KOPT-K1 (cell line): Measurements from ENCODE around the gene EPB42.
"Not testable (repeated sequence)": the region's sequence is repeated elsewhere in the genome, so short reads cannot be mapped to it uniquely, and the experiment has no call there.

ENCODE experiments used
- H3K27ac ChIP-seq: fragments of 200-600 bp; sonication (generic); 2 replicates; pipeline ENCODE4 v1.5.1; 2016; ENCODE audit warnings: antibody characterized with exemption, mild to moderate bottlenecking, low read depth, low read length; ENCODE audit not compliant: poor library complexity, severe bottlenecking
- H3K36me3 ChIP-seq: fragments of 200-600 bp; sonication (generic); 2 replicates; pipeline ENCODE4 v1.5.1; 2017; ENCODE audit warnings: antibody characterized with exemption, mild to moderate bottlenecking, low read length, moderate library complexity; ENCODE audit not compliant: insufficient read depth
- H3K9me3 ChIP-seq: fragments of 200-600 bp; sonication (generic); 2 replicates; pipeline ENCODE4 v1.5.1; 2017; ENCODE audit warnings: antibody characterized with exemption, low read length, mild to moderate bottlenecking; ENCODE audit not compliant: insufficient read depth, poor library complexity, severe bottlenecking

EPB42 gene

DNA sequence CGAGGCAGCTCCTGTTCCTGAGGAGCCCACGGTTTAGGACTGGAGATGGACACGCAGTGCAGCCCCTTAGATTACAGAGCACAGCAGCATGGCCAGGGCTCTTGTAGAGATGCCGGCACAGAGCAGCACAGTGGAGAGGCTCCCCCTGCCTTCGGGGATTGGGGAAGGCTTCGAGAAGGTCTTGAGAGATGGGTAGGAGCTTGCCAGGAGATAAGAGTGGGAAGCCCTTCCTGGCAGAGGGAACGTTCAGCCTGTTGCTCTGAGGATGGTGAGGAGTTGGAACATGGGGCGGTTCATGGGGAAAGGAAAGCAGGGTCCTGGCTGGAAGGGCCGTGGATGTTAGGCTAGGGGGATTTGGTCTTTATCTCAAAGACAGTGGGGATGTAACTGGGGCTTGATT lies 10.0 kb downstream of the EPB42 start:
- no peaks in the 10 kb centered on the region for H3K36me3 ChIP-seq
- no peak overlapping the region for H3K27ac ChIP-seq
- no peaks in the 10 kb centered on the region for H3K9me3 ChIP-seq

DNA sequence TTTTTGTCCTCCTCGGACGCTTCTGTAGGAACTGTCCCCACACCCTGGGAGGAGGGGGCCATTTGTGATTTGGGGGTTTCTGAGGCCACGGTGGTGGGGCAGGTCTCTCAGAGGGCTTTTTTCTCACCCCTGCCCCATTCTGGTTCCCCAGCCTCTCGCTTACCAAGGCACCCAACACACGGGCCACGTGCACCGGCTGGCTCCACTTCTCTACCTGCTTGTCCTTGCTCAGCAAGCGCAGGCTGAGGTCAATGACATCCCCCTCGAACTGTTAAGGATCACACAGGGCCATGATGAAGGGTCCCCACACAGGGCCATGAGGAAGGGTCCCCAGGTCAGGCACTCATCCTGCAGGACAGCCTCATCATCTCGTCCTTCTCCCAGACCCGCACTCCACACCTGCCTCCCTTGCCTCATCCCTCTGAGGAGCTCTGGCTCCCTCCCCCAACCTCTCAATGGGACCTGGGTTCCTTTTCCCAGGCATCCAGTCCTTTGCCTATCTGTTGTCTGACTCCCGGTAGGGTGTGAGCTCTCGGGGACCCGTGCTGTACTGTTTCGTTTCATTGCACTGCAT lies 10.6 kb downstream of the EPB42 start:
- H3K9me3 ChIP-seq, result no peaks in the 10 kb centered on the region
- H3K36me3 ChIP-seq, result no peaks in the 10 kb centered on the region
- H3K27ac ChIP-seq, result no peak overlapping the region

DNA sequence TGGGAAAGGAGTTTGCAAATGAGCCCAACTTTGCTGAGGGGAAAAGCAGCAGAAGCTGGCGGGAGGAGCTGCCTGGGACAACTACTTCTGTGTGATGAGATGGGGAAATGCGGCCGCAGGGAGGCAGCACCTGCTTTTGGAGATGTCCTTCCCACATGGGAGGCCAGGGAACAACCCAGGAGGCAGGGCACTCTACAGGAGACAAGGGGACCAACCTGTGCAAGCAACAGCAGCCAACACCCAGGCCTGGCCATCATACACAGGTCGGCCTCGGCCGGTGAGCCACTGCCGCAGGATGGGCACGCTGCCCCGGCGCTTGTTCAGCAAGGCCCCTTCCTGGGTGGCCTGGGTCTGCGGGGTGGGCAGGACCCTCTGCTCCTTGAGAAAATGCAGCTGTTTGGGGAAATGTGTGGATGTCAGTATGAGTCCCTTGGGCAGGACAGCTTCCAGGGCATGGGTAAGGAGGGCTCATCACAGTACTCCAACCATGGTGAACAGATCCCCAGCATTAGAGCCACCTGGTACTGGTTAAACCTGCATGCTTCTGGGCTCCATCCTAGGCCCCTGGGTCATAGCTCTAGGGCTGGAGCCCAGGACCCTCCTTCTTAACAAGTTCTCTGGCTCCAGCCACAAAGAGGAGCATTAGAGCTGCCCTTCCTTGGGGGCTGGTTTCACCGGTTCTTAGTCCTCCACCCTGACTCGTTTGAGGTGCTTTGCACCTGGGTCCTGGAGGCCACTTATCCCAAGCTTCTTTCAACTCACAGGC lies 11.6 kb downstream of the EPB42 start:
- H3K36me3 ChIP-seq, result no peaks in the 10 kb centered on the region
- no peak overlapping the region for H3K27ac ChIP-seq
- no peaks in the 10 kb centered on the region for H3K9me3 ChIP-seq

DNA sequence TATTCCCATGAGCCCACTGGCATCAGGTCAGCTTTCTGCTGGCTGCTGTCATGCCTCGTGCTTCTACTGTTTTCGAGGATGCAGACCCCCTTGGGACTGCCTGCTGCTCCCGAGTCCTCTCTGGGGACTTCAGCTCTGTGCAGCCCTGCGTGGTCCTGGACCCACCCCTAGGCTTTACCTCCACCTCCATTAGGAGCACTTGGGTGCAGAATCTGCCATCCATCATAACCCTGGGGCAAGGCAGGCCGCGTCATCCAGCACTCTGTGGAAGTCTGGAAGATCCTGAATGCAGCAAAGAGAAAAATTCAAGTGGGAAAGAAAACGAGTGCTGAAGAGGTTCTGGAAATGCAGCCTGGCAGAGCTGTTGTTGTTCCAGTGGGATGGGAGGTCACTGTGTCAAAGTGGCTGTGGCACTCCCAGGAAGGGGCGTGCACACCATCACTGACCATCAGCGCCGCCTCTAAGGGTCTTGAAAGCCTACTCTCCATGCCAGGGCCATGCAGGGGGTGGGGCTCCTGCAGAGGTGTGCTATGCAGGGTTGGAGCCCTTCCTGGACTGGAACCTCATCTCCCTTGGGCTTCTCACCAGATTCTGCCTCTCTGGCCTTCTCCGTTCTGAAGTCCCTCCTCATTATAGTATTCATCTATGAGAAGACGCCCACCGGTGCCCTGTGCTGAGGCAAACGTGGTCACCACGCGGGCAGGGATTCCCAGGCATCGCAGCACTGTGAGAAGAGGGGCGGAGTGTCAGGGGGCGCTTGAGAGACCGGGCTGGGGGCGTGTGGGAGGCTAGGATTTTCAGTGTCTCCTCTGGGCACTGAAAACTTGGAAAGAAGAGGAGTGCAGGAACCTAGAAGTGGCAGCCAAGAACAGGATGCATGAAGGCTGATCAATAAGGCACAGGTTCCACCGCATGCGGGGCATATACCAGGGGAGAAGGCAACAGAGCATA lies 12.5 kb downstream of the EPB42 start:
- H3K9me3 ChIP-seq, result no peaks in the 10 kb centered on the region
- no peak overlapping the region for H3K27ac ChIP-seq

DNA sequence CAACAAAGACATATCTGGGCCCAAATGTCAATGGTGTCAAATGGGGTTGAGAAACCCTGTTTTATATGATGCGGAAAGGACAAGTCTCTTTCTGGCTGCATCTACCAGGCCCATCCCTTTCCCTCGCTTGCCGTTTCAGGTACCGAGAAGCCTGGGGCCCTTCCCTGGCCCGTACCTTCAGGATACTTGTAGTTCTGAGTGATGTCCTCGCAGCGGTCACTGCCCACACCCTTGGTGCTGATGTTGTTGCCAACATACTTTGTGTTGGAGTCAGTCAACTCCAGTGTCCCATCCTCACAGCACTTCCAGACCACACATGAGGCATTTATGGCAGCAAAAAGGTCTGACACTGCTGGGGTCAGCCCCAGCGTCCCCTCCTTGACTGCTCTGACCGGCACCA lies 13.8 kb downstream of the EPB42 start:
- Histone ChIP-seq H3K36me3 (no peaks in the 10 kb centered on the region), H3K9me3 (no peaks in the 10 kb centered on the region)

More for the DNA sequence above, 12.5 kb downstream of the EPB42 start:
- no peaks in the 10 kb centered on the region for H3K36me3 ChIP-seq

DNA sequence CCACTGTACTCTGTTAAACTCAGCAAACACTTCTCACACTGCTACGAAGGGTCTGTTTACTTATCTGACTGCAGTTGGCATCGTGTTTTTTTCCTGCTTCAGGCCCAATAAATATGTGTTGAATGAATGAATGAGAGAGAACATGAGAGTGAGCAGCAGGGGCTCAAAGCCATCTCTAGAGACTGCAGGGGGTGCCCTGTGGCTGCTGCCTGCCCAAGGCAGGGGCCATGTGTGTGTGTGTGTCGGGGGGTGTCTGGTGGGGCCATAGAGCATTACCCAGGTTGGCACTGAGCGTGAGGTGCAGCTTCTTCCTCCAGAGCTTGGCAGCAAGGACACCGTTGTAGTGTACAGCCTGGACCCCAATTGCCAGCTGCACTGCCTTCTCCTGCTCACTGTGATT lies 14.8 kb downstream of the EPB42 start:
- Histone ChIP-seq H3K9me3 (no peaks in the 10 kb centered on the region), H3K36me3 (no peaks in the 10 kb centered on the region), H3K27ac (no peak overlapping the region)

More for the DNA sequence above, 13.8 kb downstream of the EPB42 start:
- no peak overlapping the region for H3K27ac ChIP-seq

DNA sequence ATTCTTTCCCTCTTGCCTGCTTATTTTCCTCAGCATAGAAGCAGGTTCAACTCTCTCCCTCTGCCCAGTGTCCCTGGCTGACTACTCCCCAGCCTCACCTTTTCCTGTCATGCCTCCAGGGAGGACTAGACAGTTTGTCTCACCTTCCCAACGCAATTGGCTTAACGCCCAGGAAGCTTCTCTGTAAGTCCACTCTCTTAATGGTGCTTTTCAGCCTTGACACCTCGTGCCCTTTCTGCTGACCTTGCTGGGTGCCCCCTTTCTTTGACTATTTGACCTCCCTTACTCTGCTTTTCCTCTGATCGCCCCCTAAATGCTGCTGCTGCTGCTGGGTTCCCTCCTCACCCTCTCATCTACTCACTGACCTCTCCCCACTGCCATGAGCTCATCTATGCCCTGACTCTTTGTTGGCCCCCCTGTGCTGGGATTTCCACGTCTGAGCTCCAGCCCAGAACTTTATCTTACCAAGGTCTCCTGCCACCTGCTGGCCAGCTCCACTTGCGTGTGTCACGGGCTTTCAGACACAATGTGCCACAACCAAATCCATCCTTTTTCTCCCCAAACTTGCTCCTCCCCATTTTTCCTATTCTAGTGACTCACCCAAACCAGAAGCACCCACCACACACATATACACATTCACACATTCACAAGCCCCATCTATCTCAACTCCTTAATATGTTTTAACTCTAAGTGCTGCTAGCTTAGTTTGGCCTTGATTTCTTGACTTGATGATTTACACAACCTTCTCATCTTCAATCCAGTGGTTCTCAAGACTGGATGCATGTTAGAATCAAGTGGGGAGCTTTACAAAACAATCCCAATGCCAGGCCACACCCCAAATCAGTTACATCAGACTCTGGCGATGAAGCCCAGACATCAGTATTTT lies 16.6 kb downstream of the EPB42 start:
- Histone ChIP-seq H3K27ac (no peak overlapping the region), H3K9me3 (no peaks in the 10 kb centered on the region), H3K36me3 (no peaks in the 10 kb centered on the region)

DNA sequence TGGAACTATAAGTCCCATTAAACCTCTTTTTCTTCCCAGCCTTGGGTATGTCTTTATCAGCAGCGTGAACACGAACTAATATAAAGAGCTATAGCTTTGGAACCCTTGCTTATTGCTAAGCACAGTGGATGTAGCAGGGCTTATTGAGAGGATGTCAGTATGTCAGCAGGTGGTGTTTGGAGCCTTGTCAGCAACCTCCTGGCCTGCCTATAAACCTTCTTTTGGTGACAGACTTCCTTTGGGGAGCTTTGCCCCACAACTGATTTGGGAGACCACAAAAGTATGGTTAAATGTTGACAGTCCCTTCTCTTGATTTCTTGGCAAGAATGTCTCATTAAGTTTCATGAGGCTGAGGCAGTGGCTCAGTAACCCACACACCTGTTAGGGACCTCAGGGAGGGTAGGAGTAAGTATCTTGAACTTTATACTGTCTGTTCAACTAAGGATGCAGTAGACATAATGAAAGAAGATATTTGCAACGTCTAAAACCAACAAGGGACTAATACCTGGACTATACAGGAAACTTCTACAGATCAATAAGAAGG lies 20.8 kb downstream of the EPB42 start:
- peaks cover 4% of the 10 kb centered on the region for H3K9me3 ChIP-seq
- no peak overlapping the region for H3K27ac ChIP-seq
- H3K36me3 ChIP-seq, result peaks cover 12% of the 10 kb centered on the region; the same call in 1 of the 2 replicates

DNA sequence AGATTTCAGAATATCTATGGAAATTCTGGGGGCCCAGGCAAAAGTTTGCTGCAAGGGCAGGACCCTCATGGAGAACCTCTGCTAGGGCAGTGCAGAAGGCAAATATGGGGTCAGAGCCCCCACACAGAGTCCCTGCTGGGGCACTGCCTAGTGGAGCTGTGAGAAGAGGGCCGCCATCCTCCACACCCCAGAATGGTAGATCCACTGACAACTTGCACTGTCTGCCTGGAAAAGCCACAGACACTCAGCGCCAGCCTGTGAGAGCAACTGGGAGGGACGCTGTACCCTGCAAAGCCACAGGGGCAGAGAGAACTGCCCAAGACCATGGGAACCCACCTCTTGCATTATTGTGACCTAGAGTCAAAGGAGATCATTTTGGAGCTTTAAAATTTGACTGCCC lies 21.8 kb downstream of the EPB42 start:
- H3K36me3 ChIP-seq, result peaks cover 21% of the 10 kb centered on the region
- H3K9me3 ChIP-seq, result peaks cover 4% of the 10 kb centered on the region
- no peak overlapping the region for H3K27ac ChIP-seq

DNA sequence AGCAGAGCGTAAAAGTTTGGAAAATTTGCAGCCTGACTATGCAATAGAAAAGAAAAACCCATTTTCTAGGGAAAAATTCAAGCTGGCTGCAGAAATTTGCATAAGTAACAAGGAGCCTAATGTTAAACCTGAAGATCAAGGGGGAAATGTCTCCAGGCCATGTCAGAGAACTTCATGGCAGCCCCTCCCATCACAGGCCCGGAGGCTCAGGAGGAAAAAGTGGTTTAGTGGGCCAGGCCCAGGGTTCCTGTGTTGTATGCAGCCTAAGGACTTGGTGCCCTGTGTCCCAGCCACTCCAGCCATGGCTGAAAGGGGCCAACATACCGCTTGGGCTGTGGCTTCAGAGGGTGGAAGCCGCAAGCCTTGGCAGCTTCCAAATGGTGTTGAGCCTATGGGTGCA lies 22.3 kb downstream of the EPB42 start:
- H3K9me3 ChIP-seq, H3K27ac ChIP-seq: not testable (repeated sequence)
- peaks cover 21% of the 10 kb centered on the region for H3K36me3 ChIP-seq

DNA sequence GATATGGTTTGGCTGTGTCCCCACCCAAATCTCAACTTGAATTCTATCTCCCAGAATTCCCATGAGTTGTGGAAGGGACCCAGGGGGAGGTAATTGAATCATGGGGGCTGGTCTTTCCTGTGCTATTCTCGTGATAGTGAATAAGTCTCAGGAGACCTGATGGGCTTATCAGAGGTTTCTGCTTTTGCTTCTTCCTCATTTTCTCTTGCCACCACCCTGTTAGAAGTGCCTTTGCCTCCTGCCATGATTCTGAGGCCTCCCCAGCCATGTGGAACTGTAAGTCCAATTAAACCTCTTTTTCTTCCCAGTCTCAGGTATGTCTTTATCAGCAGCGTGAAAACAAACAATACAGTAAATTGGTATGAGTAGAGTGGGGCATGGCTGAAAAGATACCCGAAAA lies 23.0 kb downstream of the EPB42 start:
- H3K36me3 ChIP-seq, result peaks cover 29% of the 10 kb centered on the region
- H3K27ac ChIP-seq, H3K9me3 ChIP-seq: not testable (repeated sequence)

DNA sequence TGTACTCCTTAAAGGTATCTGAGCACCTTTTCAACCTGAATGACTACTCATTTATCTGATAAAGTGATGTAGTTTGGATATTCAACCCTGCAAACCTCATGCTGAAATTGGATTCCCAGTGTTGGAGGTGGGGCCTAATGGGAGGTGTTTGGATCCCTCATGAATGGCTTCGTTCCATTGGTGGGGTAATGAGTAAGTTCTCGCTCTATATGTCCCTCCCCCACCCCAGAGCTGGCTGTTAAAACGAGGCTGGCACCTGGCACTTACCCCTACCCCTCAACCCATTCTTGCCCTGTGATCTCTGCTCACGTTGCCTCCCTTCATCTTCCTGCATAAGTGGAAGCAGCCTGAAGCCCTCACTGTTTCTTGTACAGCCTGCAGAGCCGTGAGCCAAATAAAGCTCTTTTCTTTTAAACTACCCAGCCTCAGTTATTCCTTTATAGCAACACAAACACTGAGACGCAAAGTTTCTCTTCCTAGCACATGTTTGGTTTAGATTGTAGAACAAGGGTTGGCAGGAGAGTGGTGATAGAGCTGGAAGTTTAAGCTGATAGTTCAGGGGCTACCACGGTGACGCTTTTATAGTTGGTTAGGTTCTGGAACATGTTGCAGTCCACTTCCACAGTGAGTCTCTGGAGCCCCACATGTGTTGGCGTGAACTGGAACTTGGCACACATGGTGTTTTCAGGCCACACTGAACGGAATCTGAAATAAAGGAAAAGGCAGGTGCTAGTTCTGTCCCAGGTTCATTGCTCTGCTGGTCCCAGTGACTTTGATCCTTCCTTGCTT lies 23.9 kb downstream of the EPB42 start:
- Histone ChIP-seq H3K9me3 (peaks cover 4% of the 10 kb centered on the region), H3K36me3 (peaks cover 37% of the 10 kb centered on the region), H3K27ac (no peak overlapping the region)

DNA sequence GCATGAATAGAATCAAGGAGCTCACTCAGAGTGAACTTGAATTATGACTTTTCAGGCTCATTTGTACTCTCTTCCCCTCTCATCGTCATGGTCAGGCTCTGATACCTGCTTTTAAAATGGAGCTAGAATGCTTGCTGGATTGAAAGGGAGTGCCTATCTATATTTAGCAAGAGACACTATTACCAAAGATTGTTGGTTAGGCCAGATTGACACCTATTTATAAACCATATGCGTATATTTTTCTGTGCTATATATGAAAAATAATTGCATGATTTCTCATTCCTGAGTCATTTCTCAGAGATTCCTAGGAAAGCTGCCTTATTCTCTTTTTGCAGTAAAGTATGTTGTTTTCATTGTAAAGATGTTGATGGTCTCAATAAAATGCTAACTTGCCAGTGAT lies 26.0 kb downstream of the EPB42 start:
- Histone ChIP-seq H3K36me3 (peaks cover 59% of the 10 kb centered on the region), H3K9me3 (peaks cover 4% of the 10 kb centered on the region), H3K27ac (no peak overlapping the region)

DNA sequence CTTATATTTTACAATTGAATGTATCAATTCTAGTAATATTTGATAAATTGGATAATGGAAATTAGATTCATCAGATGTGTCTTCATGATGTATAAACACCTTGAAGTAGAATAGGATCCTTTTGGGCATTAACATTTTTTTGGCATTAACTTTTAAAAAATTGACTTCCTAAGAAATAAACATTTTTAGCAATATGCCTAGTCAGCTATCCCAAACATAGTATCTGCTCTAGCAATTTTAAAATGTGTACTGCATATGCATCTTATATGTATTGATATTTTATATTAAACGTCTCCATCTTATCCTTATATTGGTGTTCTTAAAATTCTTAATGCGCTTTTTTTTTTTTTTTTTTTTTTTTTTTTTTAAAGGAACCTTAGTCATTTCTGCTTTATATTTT lies 27.1 kb downstream of the EPB42 start:
- H3K36me3 ChIP-seq, result peaks cover 65% of the 10 kb centered on the region
- H3K27ac ChIP-seq, result no peak overlapping the region
- peaks cover 4% of the 10 kb centered on the region for H3K9me3 ChIP-seq
